ENCODE data around the gene ABRACL.

ABRACL gene

DNA sequence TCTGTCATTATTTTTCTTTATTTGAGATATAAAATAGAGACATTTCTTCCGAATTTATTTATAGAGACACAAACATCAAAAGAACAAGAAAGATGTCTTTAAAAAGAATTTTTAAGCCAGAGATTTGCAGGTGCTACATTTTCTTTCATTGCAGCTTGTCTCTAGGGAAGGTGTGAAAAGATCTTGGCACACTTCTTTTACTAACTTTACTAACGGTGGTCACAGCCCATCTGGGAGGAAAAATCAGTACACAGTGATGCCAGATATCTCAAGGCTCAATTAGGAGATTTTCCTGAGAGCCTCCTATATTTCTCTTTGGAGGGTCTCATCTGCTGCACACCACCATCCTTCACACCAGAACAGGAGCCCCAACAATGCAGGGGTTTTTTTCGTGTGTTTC lies 29.5 kb downstream of the ABRACL start:
- DNase-seq: no peak

DNA sequence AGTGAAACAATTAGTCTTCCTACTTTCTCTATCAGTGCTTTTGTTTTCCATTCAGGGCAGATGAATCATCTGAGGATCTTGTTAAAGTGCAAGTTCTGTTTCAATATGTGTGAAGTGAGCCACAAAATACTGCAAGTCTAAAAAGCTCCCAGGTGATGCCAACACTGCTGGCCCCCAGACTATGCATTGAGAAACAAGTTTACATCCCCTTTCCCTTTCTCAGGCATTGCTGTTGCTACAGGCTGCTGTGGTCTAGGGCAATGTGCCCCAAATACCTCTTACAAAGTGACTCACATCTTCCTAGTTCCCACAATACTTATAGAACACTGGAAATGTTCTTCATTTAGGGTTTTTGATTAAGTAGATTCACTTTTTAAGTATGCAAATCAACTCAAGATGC lies 31.8 kb downstream of the ABRACL start:
- no peak for DNase-seq

DNA sequence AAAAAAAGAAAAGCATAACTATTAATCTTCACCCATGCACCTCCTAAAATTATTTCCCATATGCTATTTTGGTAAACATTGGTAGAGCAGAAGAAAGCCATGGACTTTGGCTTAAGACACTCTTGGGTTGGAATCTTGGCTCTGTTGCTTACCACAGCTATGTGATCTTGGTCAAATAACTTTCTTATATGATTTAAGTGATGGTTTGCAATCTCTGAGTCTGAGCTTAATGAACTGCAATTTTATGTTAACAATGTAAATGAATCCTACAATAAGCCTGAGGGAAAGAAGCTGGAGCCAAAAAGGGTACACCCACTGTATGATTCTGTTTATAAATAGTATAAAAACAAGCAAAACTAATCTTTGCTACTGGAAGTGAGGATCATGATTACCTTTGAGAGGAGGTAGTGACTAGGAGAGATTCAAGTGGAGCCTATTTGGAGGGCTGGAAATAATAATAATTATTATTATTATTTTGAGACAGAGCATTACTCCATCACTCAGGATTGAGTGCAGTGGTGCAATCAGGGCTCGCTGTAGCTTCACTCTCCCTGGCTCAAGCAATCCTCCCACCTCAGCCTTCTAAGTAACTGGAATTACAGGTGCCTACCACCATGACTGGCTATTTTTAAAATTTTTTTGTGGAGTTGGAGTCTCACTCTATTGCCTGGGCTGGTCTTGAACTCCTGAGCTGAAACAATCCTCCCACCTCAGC lies 34.5 kb downstream of the ABRACL start:
- DNase-seq: no peak

DNA sequence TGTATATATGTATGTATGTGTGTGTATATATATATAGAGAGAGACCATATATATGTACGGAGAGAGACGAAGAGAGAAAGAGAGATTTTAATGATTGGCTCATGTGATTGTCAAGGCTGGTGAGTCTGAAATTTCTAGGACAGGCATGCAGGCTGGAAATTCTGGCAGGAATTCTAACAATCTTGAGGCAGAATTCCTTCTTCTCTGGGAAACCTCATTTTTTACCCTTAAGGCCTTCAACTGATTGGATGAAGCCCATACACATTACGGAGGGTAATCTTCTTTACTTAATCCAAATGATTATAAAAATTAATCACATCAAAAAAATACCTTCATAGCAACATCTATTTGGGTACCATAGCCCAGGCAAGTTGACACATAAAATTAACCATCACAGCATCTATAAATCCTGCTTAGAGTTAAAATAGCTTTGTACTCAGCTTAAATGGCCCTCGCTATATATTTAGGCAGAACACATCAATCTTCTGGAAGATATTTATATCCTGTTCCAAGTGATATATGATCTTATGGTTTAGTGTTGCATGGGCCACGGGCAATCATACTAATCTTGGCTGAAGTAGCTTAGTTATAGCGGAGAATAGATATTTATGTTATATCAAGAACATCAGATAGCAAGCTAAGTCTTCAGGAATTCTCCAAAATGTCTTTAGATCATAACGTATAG lies 36.6 kb downstream of the ABRACL start:
- no peak for DNase-seq

DNA sequence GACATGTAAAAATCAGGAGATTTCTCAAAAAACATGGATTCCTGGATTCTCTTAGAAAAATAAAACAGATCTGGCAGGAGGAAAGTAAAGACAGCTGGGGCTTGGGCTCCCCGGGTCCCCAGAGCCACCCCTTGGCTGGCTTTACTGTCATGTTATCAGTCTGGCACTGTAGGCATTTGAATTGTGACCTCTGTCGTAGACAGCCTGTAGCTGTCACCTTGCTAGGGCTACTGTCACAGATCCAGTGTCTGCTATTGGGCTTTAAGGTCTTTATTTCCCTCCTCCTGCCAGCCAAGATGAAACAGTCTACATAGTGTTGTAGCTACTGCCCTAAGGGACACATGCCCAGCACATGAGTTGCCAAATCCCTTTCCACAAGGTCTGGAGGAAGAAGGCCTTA lies 37.5 kb downstream of the ABRACL start:
- no peak for DNase-seq

DNA sequence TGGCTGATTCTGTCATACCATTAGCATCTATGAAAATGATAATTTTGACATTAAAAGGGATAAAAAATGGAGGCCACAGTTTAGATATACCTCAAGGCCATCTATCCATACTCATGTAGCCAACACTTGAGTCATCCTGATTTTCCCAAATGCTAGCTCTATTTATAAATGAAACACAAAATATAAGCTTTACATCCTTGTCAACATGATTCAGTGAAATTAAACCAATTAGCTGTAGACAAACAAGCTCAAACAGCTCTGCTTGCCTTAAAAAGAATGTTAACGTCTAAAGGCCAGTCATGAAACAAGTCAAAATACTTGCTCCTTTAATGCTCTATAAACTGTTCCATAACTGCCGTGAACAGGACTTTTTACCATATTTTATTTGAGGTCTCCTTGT lies 40.3 kb downstream of the ABRACL start:
- DNase-seq: no peak

DNA sequence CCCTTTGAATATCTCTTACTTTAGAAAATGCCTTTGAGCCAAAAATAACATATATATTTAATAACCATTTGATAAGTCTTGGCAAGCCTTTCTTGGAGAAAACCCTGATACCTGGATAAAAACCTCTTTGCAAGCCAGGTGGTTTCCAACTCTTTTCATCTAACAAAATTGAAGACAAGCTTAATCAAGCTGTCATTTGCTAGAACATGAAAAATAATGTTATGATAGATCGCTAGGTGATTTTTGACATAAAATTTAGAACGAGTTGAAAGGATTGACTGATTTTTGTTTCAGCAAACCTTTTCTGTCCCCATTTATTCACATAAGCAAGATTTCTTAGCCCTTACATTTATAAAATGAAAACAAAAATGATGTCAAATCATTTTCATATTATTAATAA lies 44.6 kb downstream of the ABRACL start:
- no peak for DNase-seq

DNA sequence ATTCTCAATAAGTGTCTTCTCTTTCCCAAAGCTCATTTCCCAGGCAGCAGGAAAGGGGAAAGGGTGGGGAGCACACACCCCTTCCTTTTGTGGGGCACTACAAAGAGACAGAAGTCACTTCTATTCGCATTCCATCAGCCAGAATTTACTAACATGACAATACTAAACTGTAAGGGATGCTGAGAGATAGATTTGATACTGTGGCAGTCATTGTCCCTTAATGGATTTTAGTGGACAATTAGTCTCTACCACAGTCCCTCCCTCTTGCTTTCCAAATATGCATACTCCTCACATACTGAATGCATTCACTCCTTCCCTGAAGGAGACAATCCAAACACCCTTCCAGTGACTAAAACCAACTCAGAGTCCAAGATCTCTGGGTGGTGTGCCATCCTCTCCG lies 50.5 kb downstream of the ABRACL start:
- DNase-seq: no peak

DNA sequence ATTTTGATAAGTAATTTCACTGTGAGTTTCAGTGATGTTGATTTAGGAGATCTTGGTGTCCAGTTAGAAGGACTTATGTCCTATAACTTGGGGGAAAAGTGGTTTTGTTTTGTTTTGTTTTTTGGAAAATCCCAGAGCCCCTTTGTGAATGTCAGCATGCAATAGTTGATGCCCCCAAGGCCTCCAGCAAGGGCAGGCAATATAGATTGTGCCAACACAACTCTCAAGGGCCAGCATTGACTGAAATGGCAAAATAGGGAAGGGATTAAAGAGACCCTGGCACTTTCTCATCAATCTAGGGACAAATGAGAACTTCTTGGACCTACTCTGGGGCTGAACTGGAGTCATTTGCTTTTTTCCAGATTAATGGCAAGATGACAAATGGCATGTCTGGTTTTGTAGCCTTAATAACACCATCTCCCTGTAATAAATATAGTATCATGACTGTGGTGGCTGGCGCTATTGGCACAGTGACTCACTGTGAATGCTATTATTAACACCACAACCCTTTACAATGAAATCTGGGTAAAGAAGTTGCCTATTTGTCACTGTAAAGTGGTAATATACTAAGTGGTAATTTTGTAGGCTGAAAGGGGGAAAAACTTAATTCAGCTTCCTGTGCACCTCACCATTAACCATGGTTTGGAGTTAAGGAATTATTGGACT lies 51.8 kb downstream of the ABRACL start:
- no peak for DNase-seq

DNA sequence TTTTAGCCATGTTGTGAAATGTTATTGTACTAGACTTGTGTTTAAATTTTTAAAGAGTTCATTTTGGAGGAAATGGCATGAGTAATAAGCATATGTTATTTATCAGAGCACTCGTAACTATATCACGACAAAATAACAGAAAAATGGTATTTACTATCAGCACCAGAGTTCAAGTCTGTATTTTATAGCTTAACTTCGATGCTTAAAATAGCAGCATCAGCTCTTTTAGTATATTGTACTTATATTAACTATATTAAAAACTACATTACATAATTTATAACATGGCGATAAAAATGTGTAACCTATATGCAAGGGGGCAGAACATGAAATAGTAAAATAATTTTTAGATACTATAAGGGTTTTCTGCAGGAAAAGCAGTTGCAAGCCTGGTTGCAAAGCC lies 52.9 kb downstream of the ABRACL start:
- DNase-seq: no peak

DNA sequence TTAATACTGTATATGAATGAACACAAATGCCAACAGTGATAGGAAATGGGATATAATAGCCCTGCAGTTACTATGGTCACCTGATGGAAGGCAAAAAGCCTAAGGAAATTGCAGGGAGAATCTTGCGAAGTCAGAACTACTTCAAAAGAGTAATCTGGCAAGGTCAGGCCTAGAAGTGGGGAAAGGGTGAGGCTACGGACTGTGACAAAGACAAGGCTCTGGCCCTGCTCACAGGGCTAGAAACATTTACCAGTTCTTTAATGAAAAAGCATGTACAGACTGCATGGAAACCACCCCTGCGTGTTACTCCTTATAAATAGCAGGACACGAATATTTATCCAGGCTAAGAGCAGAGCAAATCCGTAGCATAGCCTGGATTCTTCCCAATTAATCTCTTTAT lies 53.8 kb downstream of the ABRACL start:
- no peak for DNase-seq

DNA sequence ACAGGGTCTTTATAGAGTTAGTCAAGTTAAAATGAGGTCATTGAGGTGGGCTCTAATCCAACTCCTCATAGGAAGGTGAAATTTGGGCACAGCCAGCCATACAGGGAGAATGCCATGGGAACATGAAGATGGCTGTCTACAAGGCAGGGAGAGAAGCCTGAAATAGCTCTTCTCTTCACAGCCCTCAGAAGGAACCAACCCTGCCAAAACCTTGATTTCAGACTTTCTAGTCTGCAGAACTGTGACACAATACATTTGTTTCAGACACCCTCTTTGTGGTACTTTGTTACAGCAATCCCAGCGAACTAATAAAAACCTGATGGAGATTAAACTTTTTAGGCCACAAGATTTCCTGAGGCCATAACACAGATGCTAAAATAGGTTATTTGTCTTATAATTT lies 63.3 kb downstream of the ABRACL start:
- no peak for DNase-seq

Data from NCI-H1436 treated with DMSO at 0.1 percent for 48 hours (cell line).